ENCODE results near the gene NBPF3. TPM values are rescaled to one million over a fixed set of nuclear protein-coding genes. Genes with fewer than 3 reads are reported as not detected.

The NBPF3 gene
- total RNA-seq, 1 experiment from 2014 or later = 15.9 TPM

- no peaks in the 10 kb centered on the region for H3K9me3 ChIP-seq (ENCODE audit: control insufficient read depth, insufficient read depth, low read depth, low read length)
- DNase-seq (ENCODE audit: low read depth, low spot score) = no peak
- H3K4me1 ChIP-seq (ENCODE audit: control insufficient read depth, insufficient read depth, low read length) = no peaks in the 10 kb centered on the region
- no peak for TF ChIP-seq SIN3A (IDR thresholded peaks at IDR 0.05; ENCODE audit: borderline replicate concordance, insufficient read depth, low read depth, low read length)
- TF ChIP-seq TCF7L2 (IDR thresholded peaks at IDR 0.05; ENCODE audit: low read depth, low read length) = no peak
- no peak for TF ChIP-seq CTCF (IDR thresholded peaks at IDR 0.05)
- no peak for TF ChIP-seq REST (IDR thresholded peaks at IDR 0.05; ENCODE audit: insufficient read depth in 1 of 2, low read depth in 2 of 2, low read length in 1 of 2)
- no peak for TF ChIP-seq POLR2AphosphoS5 (IDR thresholded peaks at IDR 0.05; ENCODE audit: low read depth, low read length)
- POLR2A ChIA-PET = no interaction called here
- intact Hi-C loops (cut with micrococcal nuclease; ENCODE audit: unreplicated experiment) (no loop called here), in situ Hi-C loops (cut with HindIII; ENCODE audit: low pct_unique_long_range_greater_than_20kb, low sequenced_read_pairs) (no loop called here)
- H3K27ac ChIP-seq (ENCODE audit: low read length) = no peak overlapping the region
- peak; percentile 42 for ATAC-seq
- CTCF ChIA-PET = no interaction called here
- no TSS peak for BruUV-seq (replicated peaks)
- no peaks in the 10 kb centered on the region for H3K36me3 ChIP-seq (ENCODE audit: control insufficient read depth, insufficient read depth, low read length)
- H3K27me3 ChIP-seq (ENCODE audit: control insufficient read depth, insufficient read depth, low read length) = no peaks in the 10 kb centered on the region
- H3K4me3 ChIP-seq (ENCODE audit: low read depth in 2 of 2, low read length in 2 of 2) = no peak overlapping the region
These were observed 84.9 kb downstream of the NBPF3 start for GRCh38 chr1:21524686-21525339.

GRCh38 chr1:21525340-21525717, 85.4 kb downstream of the NBPF3 start:
- ChIA-PET CTCF (no interaction called here), POLR2A (no interaction called here)
- Histone ChIP-seq H3K4me3 (ENCODE audit: low read depth in 2 of 2, low read length in 2 of 2) (no peak overlapping the region), H3K27ac (ENCODE audit: low read length) (no peak overlapping the region), H3K9me3 (ENCODE audit: control insufficient read depth, insufficient read depth, low read depth, low read length) (no peaks in the 10 kb centered on the region), H3K27me3 (ENCODE audit: control insufficient read depth, insufficient read depth, low read length) (no peaks in the 10 kb centered on the region), H3K4me1 (ENCODE audit: control insufficient read depth, insufficient read depth, low read length) (no peaks in the 10 kb centered on the region), H3K36me3 (ENCODE audit: control insufficient read depth, insufficient read depth, low read length) (no peaks in the 10 kb centered on the region)
- no TSS peak for BruUV-seq (replicated peaks)
- DNase-seq (ENCODE audit: low read depth, low spot score) (no peak), ATAC-seq (peak; percentile 42; the same call in 1 of the 2 replicates)
- intact Hi-C loops (cut with micrococcal nuclease; ENCODE audit: unreplicated experiment) = no loop called here
- in situ Hi-C loops (cut with HindIII; ENCODE audit: low pct_unique_long_range_greater_than_20kb, low sequenced_read_pairs) = no loop called here
- no peak for TF ChIP-seq REST (IDR thresholded peaks at IDR 0.05; ENCODE audit: insufficient read depth in 1 of 2, low read depth in 2 of 2, low read length in 1 of 2)
- TF ChIP-seq TCF7L2 (IDR thresholded peaks at IDR 0.05; ENCODE audit: low read depth, low read length) = no peak
- TF ChIP-seq SIN3A (IDR thresholded peaks at IDR 0.05; ENCODE audit: borderline replicate concordance, insufficient read depth, low read depth, low read length) = no peak
- no peak for TF ChIP-seq POLR2AphosphoS5 (IDR thresholded peaks at IDR 0.05; ENCODE audit: low read depth, low read length)
- no peak for TF ChIP-seq CTCF (IDR thresholded peaks at IDR 0.05)
